Common myeloid progenitor, CD34-positive (primary cell): ENCODE results near the gene PSMB3.

Experiments used
- CTCF ChIA-PET: fragments of 350-600 bp; sonication (Branson Sonifier 250); formaldehyde crosslinking; loops from one replicate; lab custom pipeline; 2021; ENCODE audit warnings: antibody characterized with exemption; lab: Charles Lee
- POLR2A ChIA-PET: fragments of 350-600 bp; sonication (Branson Sonifier 250); formaldehyde crosslinking; loops from one replicate; lab custom pipeline; 2021; ENCODE audit warnings: antibody characterized with exemption; lab: Charles Lee
- DNase-seq, 3 donors: peaks; one replicate each; pipeline versions ENCODE4 v3.0.0 to v3.0.0-alpha.2; 2013
- H3K27ac ChIP-seq, 2 experiments: 1 replicate in 1 of 2; 2 replicates in 1 of 2; pipeline ENCODE4 v1.7.0; 2013; ENCODE audit warnings: inconsistent platforms in 2 of 2, low read length in 2 of 2, mild to moderate bottlenecking in 2 of 2, low read depth in 1 of 2, moderate library complexity in 1 of 2; ENCODE audit not compliant: severe bottlenecking in 2 of 2, insufficient read depth in 1 of 2, poor library complexity in 1 of 2
- H3K27me3 ChIP-seq, 5 experiments: replicated peaks in 2 of 5; 1 replicate in 3 of 5; 2 replicates in 2 of 5; pipeline versions ENCODE4 v1.6.1 to v1.7.0; 2013; ENCODE audit warnings: low read length in 4 of 5, mild to moderate bottlenecking in 2 of 5, moderate library complexity in 2 of 5, inconsistent platforms in 1 of 5; ENCODE audit not compliant: insufficient read depth in 5 of 5, control insufficient read depth in 4 of 5
- H3K36me3 ChIP-seq, 4 experiments: 1 replicate in 2 of 4; 2 replicates in 2 of 4; pipeline versions ENCODE4 v1.6.1 to v1.7.0; 2013; ENCODE audit warnings: low read length in 3 of 4, control low read depth in 1 of 4, mild to moderate bottlenecking in 1 of 4; ENCODE audit not compliant: control insufficient read depth in 4 of 4, insufficient read depth in 4 of 4
- H3K4me1 ChIP-seq, 4 experiments: 1 replicate in 3 of 4; 2 replicates in 1 of 4; pipeline versions ENCODE4 v1.6.1 to v1.7.1; 2013; ENCODE audit warnings: low read length in 3 of 4, mild to moderate bottlenecking in 3 of 4, control low read depth in 1 of 4, inconsistent platforms in 1 of 4, moderate library complexity in 1 of 4; ENCODE audit not compliant: control insufficient read depth in 4 of 4, insufficient read depth in 4 of 4; ENCODE audit errors: control extremely low read depth in 1 of 4
- H3K4me3 ChIP-seq, 7 experiments: 1 replicate in 4 of 7; 2 replicates in 3 of 7; pipeline versions ENCODE4 v1.5.1 to v1.7.0; 2013; ENCODE audit warnings: mild to moderate bottlenecking in 7 of 7, low read length in 6 of 7, moderate library complexity in 6 of 7, inconsistent platforms in 2 of 7, low read depth in 2 of 7, control low read depth in 1 of 7; ENCODE audit not compliant: insufficient read depth in 4 of 7, control insufficient read depth in 1 of 7; ENCODE audit errors: extremely low read depth in 1 of 7
- H3K9me3 ChIP-seq, 5 experiments: 1 replicate in 4 of 5; 2 replicates in 1 of 5; pipeline versions ENCODE4 v1.6.1 to v1.7.1; 2013; ENCODE audit warnings: low read length in 4 of 5, mild to moderate bottlenecking in 2 of 5, inconsistent platforms in 1 of 5, low read depth in 1 of 5, moderate library complexity in 1 of 5; ENCODE audit not compliant: control insufficient read depth in 4 of 5, insufficient read depth in 2 of 5; ENCODE audit errors: control extremely low read depth in 1 of 5
- WGBS: methylation state at CpG from one replicate; pipeline ENCODE4 v1.1.5; 2013; ENCODE audit not compliant: insufficient coverage; 5-methylcytosine and 5-hydroxymethylcytosine counted together

Gene PSMB3

GRCh38 chr17:38761612-38762011, 9.1 kb downstream of the PSMB3 start:
- H3K27me3 ChIP-seq, result no peaks in the 10 kb centered on the region
- DNase-seq, result peak; percentile 29 to 66 (median 65)
- H3K9me3 ChIP-seq, result no peaks in the 10 kb centered on the region
- no peak overlapping the region for H3K4me3 ChIP-seq
- H3K4me1 ChIP-seq, result no peaks in the 10 kb centered on the region
- ChIA-PET CTCF (interaction anchor here (0.7 to 1.8 kb wide), 8 partner anchors 8 to 221 kb away, joined by 3 to 6 read pairs (median 4); no protein-coding TSS in a partner anchor), POLR2A (interaction anchor here (1.6 kb wide), 1 partner anchor 17 kb away, joined by 3 read pairs; no protein-coding TSS in a partner anchor)
- 91% methylated on average over 4 of the region's 4 CpGs for WGBS
- no peak overlapping the region for H3K27ac ChIP-seq
- peaks cover 21 to 76% (median 61%) of the 10 kb centered on the region in 4 experiments for H3K36me3 ChIP-seq

- CTCF ChIA-PET, result interaction anchor here (0.7 to 1.7 kb wide), 6 partner anchors 10 to 221 kb away, joined by 3 to 6 read pairs (median 4); no protein-coding TSS in a partner anchor
- WGBS, result 100% methylated on average over 1 of the region's 3 CpGs
- Histone ChIP-seq H3K36me3 (peaks cover 21 to 81% (median 63%) of the 10 kb centered on the region in 4 experiments), H3K9me3 (no peaks in the 10 kb centered on the region), H3K27ac (no peak overlapping the region), H3K27me3 (no peaks in the 10 kb centered on the region), H3K4me1 (no peaks in the 10 kb centered on the region), H3K4me3 (no peak overlapping the region)
- POLR2A ChIA-PET, result interaction anchor here (1.6 kb wide), 1 partner anchor 16 kb away, joined by 3 read pairs; no protein-coding TSS in a partner anchor
- no peak for DNase-seq
These were observed 9.7 kb downstream of the PSMB3 start for GRCh38 chr17:38762231-38762630.

DNA sequence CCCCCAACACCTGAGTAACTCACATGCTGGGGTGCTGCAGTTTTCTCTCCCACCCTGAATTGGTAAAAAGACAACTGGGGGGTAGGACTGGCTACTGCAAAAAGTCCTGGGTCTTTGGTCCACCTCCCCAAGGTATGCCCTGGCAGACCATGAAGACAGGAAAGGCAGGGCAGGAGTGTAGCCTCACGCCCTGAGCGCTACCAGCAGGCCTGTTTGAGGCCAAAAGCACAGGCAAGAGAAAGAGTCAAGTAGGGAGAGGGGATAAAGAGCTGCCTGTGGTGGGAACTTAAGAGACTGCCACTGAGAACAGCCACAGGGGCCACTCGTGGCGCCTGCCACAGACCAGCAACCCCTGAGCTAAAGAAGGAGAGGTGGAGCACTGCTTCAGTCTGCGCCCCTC, 13.8 kb downstream of the PSMB3 start:
- no peak for DNase-seq
- no peak overlapping the region for H3K27ac ChIP-seq
- H3K9me3 ChIP-seq, result no peaks in the 10 kb centered on the region
- ChIA-PET CTCF (interaction anchor here (1.0 to 1.3 kb wide), 4 partner anchors 9 to 23 kb away, joined by 3 read pairs; no protein-coding TSS in a partner anchor), POLR2A (no interaction called here)
- peaks cover 18 to 92% (median 70%) of the 10 kb centered on the region in 4 experiments for H3K36me3 ChIP-seq
- 90% methylated on average over 5 of the region's 5 CpGs for WGBS
- no peak overlapping the region for H3K4me3 ChIP-seq
- no peaks in the 10 kb centered on the region for H3K27me3 ChIP-seq
- no peaks in the 10 kb centered on the region for H3K4me1 ChIP-seq

DNA sequence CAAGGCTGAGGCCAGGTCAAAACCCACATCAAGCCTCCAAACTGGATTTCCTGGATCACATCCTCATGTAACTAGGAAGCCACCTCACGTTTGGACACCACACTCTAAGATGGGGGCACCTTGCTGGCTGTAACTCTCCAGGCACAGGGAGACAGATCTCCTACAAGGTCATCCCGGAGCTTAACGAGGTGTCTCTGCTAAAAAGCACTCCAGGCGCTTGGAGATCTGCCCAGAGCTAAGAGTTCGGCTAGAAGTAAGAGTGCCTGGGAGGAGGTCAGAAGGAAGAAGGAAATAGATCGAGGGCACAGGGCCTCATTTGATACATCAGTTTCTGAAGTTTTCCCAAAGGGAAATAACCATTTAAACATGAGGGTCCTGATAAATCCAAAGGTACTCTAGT, 15.9 kb downstream of the PSMB3 start:
- Histone ChIP-seq H3K36me3 (peaks cover 18 to 94% (median 65%) of the 10 kb centered on the region in 4 experiments), H3K9me3 (no peaks in the 10 kb centered on the region), H3K27ac (no peak overlapping the region), H3K4me1 (no peaks in the 10 kb centered on the region), H3K4me3 (no peak overlapping the region), H3K27me3 (no peaks in the 10 kb centered on the region)
- CTCF ChIA-PET, result no interaction called here
- 86% methylated on average over 5 of the region's 6 CpGs for WGBS
- POLR2A ChIA-PET, result no interaction called here
- DNase-seq, result no peak

- H3K27ac ChIP-seq, result no peak overlapping the region
- POLR2A ChIA-PET, result no interaction called here
- no peaks in the 10 kb centered on the region for H3K4me1 ChIP-seq
- H3K27me3 ChIP-seq, result no peaks in the 10 kb centered on the region
- H3K36me3 ChIP-seq, result peaks cover 27 to 85% (median 61%) of the 10 kb centered on the region in 4 experiments
- H3K9me3 ChIP-seq, result no peaks in the 10 kb centered on the region
- CTCF ChIA-PET, result interaction anchor here (2.0 kb wide), 1 partner anchor 15 kb away, joined by 7 read pairs; no protein-coding TSS in a partner anchor
- H3K4me3 ChIP-seq, result no peak overlapping the region
- no peak for DNase-seq
These were observed 20.7 kb downstream of the PSMB3 start for GRCh38 chr17:38773258-38773657.

- H3K36me3 ChIP-seq, result peaks cover 47 to 87% (median 72%) of the 10 kb centered on the region in 4 experiments
- no peak overlapping the region for H3K4me3 ChIP-seq
- 88% methylated on average over 7 of the region's 7 CpGs for WGBS
- H3K27ac ChIP-seq, result no peak overlapping the region
- H3K4me1 ChIP-seq, result no peaks in the 10 kb centered on the region
- ChIA-PET CTCF (no interaction called here), POLR2A (interaction anchor here (1.4 kb wide), 1 partner anchor 16 kb away, joined by 3 read pairs; no protein-coding TSS in a partner anchor)
- H3K9me3 ChIP-seq, result no peaks in the 10 kb centered on the region
- no peaks in the 10 kb centered on the region for H3K27me3 ChIP-seq
- DNase-seq, result no peak
These were observed 25.2 kb downstream of the PSMB3 start for GRCh38 chr17:38777641-38778250.
